Activated T-cell treated with anti-CD3 and anti-CD28 coated beads, Interleukin-2, amount 50 U/mL, for 24 hours (primary cell): Measurements from ENCODE around the gene DHRS11.

Experiments used
- DNase-seq: peaks from one replicate; pipeline ENCODE4 v3.0.0-alpha.2; 2020
- H3K27ac Mint-ChIP-seq: 2 replicates; pipeline ENCODE4 v1.8.0; 2020; ENCODE audit warnings: mild to moderate bottlenecking, mixed read lengths
- H3K27me3 Mint-ChIP-seq: 2 replicates; pipeline ENCODE4 v1.8.0; 2020; ENCODE audit warnings: mixed read lengths
- H3K36me3 Mint-ChIP-seq: 2 replicates; pipeline ENCODE4 v1.8.0; 2020; ENCODE audit warnings: low read depth, mixed read lengths
- H3K4me1 Mint-ChIP-seq: 2 replicates; pipeline ENCODE4 v1.8.0; 2020; ENCODE audit warnings: low read depth, mixed read lengths
- H3K4me3 Mint-ChIP-seq: 2 replicates; pipeline ENCODE4 v1.8.0; 2020; ENCODE audit warnings: mild to moderate bottlenecking, moderate library complexity, mixed read lengths
- H3K9me3 Mint-ChIP-seq: 2 replicates; pipeline ENCODE4 v1.8.0; 2020; ENCODE audit warnings: mixed read lengths

Gene DHRS11

DNA sequence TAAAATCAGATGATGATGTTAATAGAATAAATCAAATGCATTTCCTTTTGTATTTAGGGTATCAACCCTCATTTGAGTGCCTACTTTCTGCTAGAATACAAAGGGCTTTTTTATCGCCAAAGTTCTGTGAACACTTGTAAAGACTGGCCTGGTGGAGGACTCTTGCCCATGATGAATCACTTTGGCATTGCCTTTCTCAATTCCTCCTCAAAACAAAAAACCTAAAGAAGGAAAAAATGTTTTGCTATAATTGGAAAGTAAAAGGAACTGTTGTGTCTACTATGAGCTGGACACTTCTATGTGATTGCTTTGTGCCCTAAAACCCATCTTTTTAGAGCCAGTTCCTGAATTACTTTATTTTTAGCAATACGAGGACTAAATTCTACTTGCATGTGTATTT, 13.0 kb upstream of the DHRS11 start:
- Mint-ChIP-seq H3K27me3 (no peaks in the 10 kb centered on the region), H3K4me1 (peaks cover 9% of the 10 kb centered on the region), H3K36me3 (peaks cover 83% of the 10 kb centered on the region), H3K9me3 (no peaks in the 10 kb centered on the region), H3K4me3 (no peak overlapping the region), H3K27ac (peak overlapping the region; percentile 22)
- DNase-seq: no peak

DNA sequence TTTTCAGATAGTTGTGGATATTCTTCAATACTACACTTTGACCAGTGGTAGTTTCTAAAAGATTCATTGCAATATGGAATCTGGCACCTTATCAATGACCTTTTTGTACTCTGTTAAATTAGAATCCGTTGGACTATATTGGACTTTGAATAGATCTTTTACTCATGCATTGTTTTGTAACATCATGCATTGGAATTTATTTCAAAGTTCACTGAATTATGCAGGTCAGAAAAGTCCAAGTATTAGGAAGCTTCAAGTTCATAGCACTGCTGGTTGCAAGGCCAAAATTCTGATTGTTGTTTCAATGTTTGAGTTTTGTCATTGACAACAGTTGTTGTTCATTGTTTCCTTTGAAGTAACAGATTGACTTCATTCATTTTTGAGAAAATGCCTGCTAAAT, 7.9 kb upstream of the DHRS11 start:
- no peak overlapping the region for H3K4me3 Mint-ChIP-seq
- H3K4me1 Mint-ChIP-seq: no peaks in the 10 kb centered on the region
- no peaks in the 10 kb centered on the region for H3K9me3 Mint-ChIP-seq
- peaks cover 87% of the 10 kb centered on the region for H3K36me3 Mint-ChIP-seq
- no peaks in the 10 kb centered on the region for H3K27me3 Mint-ChIP-seq
- DNase-seq: no peak
- peak overlapping the region; percentile 26 for H3K27ac Mint-ChIP-seq

DNA sequence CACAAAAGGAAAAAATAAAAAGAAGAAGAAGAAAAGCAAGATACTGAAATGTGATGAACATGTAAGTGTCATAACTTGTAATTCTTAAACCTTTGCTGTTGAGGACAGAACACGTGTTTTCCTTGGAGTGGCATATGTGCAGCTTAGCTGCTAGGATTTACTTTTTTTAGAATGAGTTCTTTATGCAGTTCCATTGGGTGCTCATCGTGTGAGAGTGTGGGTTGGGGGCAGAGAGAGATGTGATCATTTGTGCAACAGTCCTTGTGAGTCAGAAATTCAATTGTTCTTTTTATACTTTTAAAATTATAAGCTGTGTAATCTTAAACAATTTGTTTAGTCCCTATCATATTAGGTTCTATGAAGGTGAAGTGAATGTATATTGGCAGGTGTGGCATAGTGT, 5.5 kb upstream of the DHRS11 start:
- Mint-ChIP-seq H3K4me3 (no peak overlapping the region), H3K27me3 (no peaks in the 10 kb centered on the region), H3K4me1 (peaks cover 13% of the 10 kb centered on the region), H3K9me3 (no peaks in the 10 kb centered on the region), H3K27ac (peak overlapping the region; percentile 59), H3K36me3 (peaks cover 85% of the 10 kb centered on the region)
- DNase-seq: no peak

DNA sequence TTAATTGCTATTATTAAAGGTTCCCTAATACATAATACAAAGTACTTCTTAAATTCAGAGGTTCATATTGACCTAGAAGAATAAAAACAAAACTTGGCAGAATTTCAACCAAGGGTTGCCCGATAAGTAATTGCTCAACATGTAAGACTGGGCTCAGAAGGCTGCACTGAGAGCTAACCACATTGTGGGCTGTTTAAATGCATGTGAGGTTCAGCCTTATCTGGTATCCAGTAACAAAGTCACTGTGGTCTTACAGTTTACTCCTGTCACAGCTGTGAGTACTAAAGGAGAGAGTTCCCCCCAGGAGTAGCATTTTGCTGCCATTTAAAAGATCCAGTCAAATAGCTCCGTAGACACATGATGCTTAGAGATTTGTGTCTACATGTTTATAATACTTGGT, 1.6 kb upstream of the DHRS11 start:
- peaks cover 60% of the 10 kb centered on the region for H3K36me3 Mint-ChIP-seq
- H3K27ac Mint-ChIP-seq: no peak overlapping the region
- H3K9me3 Mint-ChIP-seq: no peaks in the 10 kb centered on the region
- no peak for DNase-seq
- no peak overlapping the region for H3K4me3 Mint-ChIP-seq
- no peaks in the 10 kb centered on the region for H3K27me3 Mint-ChIP-seq
- H3K4me1 Mint-ChIP-seq: peaks cover 31% of the 10 kb centered on the region

DNA sequence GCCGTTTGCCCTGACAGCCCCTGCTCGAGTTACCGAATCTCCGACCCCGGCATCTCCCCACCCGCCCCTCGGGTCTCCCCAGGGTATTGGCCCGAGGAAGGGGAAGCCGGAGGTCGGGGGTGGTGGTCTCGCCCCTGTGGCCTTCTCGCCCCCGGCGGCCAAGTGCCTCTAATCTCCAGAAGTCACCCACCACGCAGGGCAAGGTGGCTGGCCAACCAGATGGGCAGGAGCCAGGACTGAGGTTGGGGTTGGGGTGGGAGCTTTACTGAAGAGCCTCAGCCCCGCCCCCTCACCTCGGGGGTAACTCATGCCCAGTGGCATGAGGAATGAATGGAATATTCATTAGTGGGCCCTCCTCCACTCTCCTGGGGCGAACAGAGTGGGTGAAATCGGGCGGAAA, 637 bp downstream of the DHRS11 start:
- DNase-seq: no peak
- Mint-ChIP-seq H3K9me3 (no peaks in the 10 kb centered on the region), H3K27ac (peak overlapping the region; percentile 6), H3K4me3 (peak overlapping the region; percentile 78), H3K36me3 (peaks cover 55% of the 10 kb centered on the region), H3K4me1 (peaks cover 31% of the 10 kb centered on the region), H3K27me3 (no peaks in the 10 kb centered on the region)

DNA sequence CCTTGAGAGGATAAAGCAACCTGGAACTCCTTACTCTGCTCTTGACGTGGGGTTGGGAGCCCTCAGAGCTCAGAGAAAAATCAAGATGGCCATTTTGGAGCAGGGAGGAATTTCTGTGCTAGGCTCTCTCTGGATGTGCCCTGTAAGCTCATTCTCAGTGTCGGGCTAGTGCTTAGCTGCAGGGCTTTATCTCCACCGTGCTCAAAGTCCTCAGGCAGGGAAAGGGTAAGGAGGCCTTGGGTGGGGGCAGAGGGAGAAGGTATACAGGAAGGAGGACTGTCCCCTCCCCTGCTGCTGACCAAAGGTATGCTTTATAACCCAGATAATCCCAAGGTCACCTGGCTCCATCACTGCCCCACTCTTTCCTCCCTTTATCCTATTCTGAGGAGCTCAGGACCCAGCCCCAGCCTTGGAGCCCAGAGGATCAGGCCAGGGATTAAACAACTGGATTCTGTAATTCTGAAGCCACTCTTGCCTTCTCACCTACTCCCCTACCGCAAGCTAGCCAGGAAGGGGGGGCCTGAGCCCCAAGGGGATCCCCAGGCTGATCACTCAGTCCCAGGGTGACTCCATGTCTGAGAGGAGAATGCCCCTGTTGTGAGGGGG, 1.1 kb downstream of the DHRS11 start:
- H3K27ac Mint-ChIP-seq: peak overlapping the region; percentile 6
- H3K4me1 Mint-ChIP-seq: peaks cover 31% of the 10 kb centered on the region
- DNase-seq: no peak
- H3K9me3 Mint-ChIP-seq: no peaks in the 10 kb centered on the region
- peak overlapping the region; percentile 78 for H3K4me3 Mint-ChIP-seq
- H3K36me3 Mint-ChIP-seq: peaks cover 50% of the 10 kb centered on the region
- H3K27me3 Mint-ChIP-seq: no peaks in the 10 kb centered on the region

DNA sequence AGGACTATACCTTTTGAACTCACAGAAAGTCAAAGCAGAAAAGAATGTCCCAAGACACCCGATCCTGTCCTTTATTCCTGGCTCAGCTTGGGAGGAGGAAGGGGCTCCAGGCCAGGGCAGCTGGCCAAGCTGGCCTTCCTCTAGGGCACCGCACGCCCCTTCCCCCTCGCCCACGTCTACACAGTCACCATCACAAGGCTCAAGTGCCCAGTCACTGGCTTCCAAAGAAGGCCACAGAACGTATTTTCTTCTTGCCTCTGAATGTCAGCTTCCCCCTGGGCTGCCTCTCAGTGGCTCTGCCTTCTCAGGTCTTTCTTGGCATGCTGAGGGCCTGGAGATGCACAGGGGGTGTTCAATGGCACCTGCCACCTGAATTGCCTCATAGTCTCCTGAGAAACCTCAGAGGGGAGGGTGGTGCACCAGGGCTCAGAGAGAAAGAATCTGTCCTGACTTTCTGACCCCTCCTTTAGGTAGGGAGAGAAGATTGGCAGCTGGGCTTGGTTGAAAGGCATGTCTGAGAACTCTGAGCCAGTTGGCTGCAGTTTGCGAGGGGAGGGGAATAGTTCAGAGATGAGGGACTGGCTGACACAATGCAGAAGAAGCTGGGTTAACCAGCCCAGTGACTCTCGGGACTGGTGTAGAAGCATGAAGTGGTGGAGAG, 2.1 kb downstream of the DHRS11 start:
- no peak overlapping the region for H3K27ac Mint-ChIP-seq
- no peak for DNase-seq
- no peaks in the 10 kb centered on the region for H3K9me3 Mint-ChIP-seq
- peaks cover 31% of the 10 kb centered on the region for H3K4me1 Mint-ChIP-seq
- H3K27me3 Mint-ChIP-seq: no peaks in the 10 kb centered on the region
- H3K36me3 Mint-ChIP-seq: peaks cover 46% of the 10 kb centered on the region
- H3K4me3 Mint-ChIP-seq: peak overlapping the region; percentile 78

DNA sequence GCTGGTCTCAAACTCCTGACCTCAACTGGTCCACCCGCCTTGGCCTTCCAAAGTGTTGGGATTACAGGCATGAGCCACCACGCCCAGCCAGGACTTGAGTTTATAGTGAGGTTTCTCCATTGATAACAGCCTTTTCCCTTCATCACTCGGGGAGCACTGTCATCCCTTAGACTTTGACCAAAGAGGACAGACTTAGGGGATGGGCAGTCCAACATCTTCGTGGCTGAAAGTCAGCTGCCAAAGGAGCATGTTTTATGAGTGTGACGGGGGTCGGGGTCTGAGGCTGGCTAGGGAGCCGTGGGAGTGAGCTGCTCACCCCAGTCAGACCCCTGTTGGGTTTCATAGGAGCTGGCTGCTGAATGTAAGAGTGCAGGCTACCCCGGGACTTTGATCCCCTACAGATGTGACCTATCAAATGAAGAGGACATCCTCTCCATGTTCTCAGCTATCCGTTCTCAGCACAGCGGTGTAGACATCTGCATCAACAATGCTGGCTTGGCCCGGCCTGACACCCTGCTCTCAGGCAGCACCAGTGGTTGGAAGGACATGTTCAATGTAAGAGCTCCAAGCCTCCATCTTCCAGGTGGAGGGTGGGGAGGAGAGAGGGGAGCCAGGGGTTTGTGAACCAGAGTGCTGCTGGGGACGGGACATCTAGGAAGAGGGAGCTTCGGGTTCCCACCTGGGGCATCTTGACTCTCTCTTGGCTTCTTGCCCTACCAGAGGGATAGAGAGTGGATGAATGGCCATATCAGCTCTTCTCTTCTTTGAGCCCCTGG, 3.1 kb downstream of the DHRS11 start:
- no peaks in the 10 kb centered on the region for H3K9me3 Mint-ChIP-seq
- DNase-seq: no peak
- no peak overlapping the region for H3K27ac Mint-ChIP-seq
- H3K4me3 Mint-ChIP-seq: no peak overlapping the region
- peaks cover 29% of the 10 kb centered on the region for H3K4me1 Mint-ChIP-seq
- peaks cover 42% of the 10 kb centered on the region for H3K36me3 Mint-ChIP-seq
- H3K27me3 Mint-ChIP-seq: no peaks in the 10 kb centered on the region

DNA sequence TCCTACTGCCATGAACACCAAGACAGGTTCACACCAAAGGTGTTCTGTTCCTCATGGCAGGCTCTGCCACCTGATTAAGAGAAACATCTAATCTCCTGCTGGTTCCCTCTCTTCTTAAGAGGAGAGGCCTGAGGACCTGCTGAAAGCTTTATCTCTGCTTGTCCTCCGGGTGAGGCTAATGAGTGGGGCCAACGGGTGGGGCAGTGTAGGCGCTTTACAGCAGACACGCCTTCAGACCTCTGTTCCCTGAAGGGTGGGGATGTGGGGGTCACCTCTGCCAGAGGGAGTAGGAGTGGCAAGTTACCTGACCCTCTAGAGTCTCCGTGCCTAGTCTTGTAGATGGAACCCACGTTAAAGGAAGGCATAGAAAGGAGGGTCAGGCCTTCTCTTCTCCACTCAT, 5.5 kb downstream of the DHRS11 start:
- Mint-ChIP-seq H3K27me3 (no peaks in the 10 kb centered on the region), H3K4me3 (no peak overlapping the region), H3K27ac (no peak overlapping the region), H3K36me3 (peaks cover 47% of the 10 kb centered on the region), H3K9me3 (no peaks in the 10 kb centered on the region), H3K4me1 (peaks cover 22% of the 10 kb centered on the region)
- no peak for DNase-seq

DNA sequence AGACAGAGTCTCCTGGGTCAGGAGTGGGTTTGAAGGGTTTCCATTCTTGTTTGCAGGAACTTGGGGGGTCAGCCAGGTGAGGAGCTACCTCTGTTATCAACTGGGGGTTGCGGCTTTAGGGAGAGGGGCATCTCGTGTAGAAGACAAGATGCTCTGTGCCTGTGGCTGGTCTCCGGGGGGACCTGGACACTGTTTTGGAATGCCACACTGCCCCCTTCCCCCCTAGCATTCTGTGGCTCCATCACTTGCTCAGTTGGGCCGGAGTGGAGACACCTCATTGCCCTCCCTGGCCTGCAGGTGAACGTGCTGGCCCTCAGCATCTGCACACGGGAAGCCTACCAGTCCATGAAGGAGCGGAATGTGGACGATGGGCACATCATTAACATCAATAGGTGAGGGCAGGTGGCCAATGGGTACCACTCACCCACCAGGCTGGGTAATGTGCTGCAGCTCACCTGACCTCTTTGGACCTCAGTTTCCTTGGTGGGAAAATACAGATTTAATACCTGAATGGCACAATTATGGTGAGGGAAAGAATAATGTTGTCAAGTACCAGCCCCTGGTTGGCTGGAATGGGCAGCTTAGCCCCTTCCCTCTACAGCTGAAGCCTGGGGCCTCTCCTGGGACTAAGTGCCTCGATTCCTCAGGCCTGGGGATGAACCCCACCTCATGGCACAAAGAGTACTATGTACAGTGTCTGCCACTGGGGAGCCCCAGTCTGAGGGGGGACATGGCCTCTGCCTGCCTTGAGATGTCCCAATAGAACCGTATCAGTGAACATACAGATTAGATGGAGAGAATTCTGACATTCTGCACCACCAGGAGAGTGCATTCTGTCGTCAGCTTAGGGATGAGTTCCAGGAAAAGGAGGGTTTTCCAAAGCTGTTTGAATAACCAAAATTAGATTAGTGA, 6.4 kb downstream of the DHRS11 start:
- Mint-ChIP-seq H3K4me1 (peaks cover 16% of the 10 kb centered on the region), H3K4me3 (no peak overlapping the region), H3K27ac (no peak overlapping the region), H3K27me3 (no peaks in the 10 kb centered on the region), H3K9me3 (no peaks in the 10 kb centered on the region), H3K36me3 (peaks cover 53% of the 10 kb centered on the region)
- no peak for DNase-seq

DNA sequence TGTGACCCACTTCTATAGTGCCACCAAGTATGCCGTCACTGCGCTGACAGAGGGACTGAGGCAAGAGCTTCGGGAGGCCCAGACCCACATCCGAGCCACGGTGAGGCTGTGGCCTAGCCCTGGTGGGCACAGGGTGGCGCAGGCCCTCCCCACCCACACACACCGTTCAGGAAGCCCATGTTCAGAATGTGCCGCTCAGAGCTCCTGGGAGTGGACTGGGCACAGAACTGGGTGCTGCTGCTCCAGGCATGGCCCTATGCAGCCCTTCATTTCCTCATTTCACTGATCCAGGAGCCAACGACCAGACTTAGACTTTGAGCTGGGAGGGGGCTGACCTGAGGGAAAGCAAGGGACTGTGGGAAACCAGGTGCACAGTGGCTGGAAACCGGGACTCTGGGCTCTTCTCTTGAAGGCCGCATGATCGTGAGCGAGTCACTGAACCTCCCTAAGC, 7.3 kb downstream of the DHRS11 start:
- Mint-ChIP-seq H3K4me1 (peaks cover 16% of the 10 kb centered on the region), H3K9me3 (no peaks in the 10 kb centered on the region), H3K36me3 (peaks cover 57% of the 10 kb centered on the region), H3K27me3 (no peaks in the 10 kb centered on the region), H3K27ac (no peak overlapping the region), H3K4me3 (no peak overlapping the region)
- no peak for DNase-seq

DNA sequence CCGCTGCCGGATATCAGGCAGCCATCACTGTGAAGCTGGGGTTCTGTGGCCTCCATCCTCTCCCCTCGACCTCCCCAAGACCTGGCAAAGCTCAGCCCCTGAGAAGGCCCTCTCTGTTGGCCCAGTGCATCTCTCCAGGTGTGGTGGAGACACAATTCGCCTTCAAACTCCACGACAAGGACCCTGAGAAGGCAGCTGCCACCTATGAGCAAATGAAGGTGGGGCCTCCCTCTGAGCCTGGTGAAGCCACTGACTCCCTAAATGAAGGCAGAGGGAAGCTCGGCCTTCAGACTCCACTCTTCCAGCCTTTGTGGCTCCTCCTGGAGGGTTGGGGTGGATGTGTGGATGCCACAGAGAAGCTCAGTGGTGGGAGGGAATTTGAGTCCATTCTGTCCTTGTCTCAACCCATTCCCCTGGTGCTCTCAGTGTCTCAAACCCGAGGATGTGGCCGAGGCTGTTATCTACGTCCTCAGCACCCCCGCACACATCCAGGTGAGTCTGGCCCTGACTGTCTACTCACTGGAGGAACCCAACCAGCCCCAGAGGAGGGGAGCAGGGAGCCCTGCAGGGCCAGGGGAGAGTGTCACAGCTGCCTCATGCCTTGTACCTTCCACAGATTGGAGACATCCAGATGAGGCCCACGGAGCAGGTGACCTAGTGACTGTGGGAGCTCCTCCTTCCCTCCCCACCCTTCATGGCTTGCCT, 8.0 kb downstream of the DHRS11 start:
- H3K4me1 Mint-ChIP-seq: peaks cover 22% of the 10 kb centered on the region
- DNase-seq: no peak
- H3K36me3 Mint-ChIP-seq: peaks cover 63% of the 10 kb centered on the region
- no peak overlapping the region for H3K4me3 Mint-ChIP-seq
- H3K27me3 Mint-ChIP-seq: no peaks in the 10 kb centered on the region
- no peaks in the 10 kb centered on the region for H3K9me3 Mint-ChIP-seq
- H3K27ac Mint-ChIP-seq: no peak overlapping the region

DNA sequence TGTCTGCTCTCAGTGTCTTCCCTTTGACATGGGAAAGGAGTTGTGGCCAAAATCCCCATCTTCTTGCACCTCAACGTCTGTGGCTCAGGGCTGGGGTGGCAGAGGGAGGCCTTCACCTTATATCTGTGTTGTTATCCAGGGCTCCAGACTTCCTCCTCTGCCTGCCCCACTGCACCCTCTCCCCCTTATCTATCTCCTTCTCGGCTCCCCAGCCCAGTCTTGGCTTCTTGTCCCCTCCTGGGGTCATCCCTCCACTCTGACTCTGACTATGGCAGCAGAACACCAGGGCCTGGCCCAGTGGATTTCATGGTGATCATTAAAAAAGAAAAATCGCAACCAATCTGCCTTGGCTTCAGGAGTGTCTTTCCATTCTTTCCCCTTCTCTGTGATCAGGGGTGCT, 8.8 kb downstream of the DHRS11 start:
- Mint-ChIP-seq H3K4me1 (peaks cover 27% of the 10 kb centered on the region), H3K9me3 (no peaks in the 10 kb centered on the region), H3K27me3 (no peaks in the 10 kb centered on the region), H3K27ac (peak overlapping the region; percentile 94), H3K36me3 (peaks cover 63% of the 10 kb centered on the region), H3K4me3 (peak overlapping the region; percentile 91)
- DNase-seq: no peak

DNA sequence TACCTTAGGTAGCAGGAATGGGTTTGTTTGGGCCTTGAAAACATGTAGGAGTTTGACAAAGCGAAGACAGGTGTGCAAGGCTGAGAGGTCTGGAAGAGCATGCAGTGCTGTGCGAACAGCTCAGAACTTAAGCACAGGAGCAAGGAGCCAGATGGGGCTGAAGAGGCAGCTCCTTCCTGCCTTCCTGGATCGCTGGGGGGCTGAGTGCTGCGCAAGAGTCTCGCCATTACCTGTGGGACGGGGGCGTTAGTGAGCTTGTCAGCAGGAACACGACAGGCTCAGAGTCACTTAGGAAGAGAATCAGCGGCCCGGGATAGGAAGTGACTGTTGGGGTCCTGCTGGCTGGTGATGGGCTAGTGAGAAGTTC, 9.2 kb downstream of the DHRS11 start:
- Mint-ChIP-seq H3K36me3 (peaks cover 63% of the 10 kb centered on the region), H3K27ac (peak overlapping the region; percentile 94), H3K27me3 (no peaks in the 10 kb centered on the region), H3K9me3 (no peaks in the 10 kb centered on the region), H3K4me1 (peaks cover 32% of the 10 kb centered on the region), H3K4me3 (peak overlapping the region; percentile 91)
- no peak for DNase-seq
